Mammary epithelial cell (primary cell): ENCODE results near the gene GMPS.

Experiments used
- EZH2 ChIP-seq: IDR thresholded peaks from 2 replicates; pipeline ENCODE4 v1.6.1; 2012; ENCODE audit warnings: low read length, inconsistent platforms, borderline replicate concordance
- TF ChIP-seq, protein P1 (sequence below), 2 donors: IDR thresholded peaks in 1 of 2; conservative IDR thresholded peaks in 1 of 2; 2 replicates each; pipeline ENCODE4 v1.5.1; 2011 to 2012; ENCODE audit warnings: inconsistent platforms in 2 of 2, low read length in 2 of 2, mild to moderate bottlenecking in 2 of 2, control low read depth in 1 of 2, low read depth in 1 of 2; ENCODE audit not compliant: insufficient read depth in 1 of 2; ENCODE audit errors: extremely low read depth in 1 of 2

DNA sequence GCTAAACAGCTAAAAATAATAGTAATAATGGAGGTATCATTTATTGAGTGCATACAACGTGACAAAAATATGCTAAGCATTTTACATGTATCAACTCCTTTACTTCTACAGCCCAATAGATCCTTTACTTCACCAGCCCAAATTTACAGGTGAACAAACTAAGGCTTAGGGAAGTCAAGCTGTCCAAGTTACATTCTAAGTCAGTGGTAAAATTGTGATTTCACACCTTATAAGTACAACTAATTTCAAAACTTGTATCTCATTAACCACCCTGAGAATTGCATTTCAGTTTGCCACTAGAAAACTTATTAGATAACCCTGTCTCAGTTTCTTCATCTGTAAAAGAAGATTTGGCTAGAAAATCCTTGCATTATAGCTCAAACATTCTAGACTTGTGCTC, 26.9 kb upstream of the GMPS start:
- TF ChIP-seq, protein P1, sequence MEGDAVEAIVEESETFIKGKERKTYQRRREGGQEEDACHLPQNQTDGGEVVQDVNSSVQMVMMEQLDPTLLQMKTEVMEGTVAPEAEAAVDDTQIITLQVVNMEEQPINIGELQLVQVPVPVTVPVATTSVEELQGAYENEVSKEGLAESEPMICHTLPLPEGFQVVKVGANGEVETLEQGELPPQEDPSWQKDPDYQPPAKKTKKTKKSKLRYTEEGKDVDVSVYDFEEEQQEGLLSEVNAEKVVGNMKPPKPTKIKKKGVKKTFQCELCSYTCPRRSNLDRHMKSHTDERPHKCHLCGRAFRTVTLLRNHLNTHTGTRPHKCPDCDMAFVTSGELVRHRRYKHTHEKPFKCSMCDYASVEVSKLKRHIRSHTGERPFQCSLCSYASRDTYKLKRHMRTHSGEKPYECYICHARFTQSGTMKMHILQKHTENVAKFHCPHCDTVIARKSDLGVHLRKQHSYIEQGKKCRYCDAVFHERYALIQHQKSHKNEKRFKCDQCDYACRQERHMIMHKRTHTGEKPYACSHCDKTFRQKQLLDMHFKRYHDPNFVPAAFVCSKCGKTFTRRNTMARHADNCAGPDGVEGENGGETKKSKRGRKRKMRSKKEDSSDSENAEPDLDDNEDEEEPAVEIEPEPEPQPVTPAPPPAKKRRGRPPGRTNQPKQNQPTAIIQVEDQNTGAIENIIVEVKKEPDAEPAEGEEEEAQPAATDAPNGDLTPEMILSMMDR (conservative IDR thresholded peaks at IDR 0.05 in 1 of 2, IDR thresholded peaks at IDR 0.05 in 1 of 2; ENCODE audit: extremely low read depth in 1 of 2, insufficient read depth in 1 of 2, low read depth in 1 of 2, low read length in 2 of 2) = no peak
- TF ChIP-seq EZH2 = no peak
